ENCODE measurements around the gene PAK4. TPM values are rescaled to one million over a fixed set of nuclear protein-coding genes. Genes with fewer than 3 reads are reported as not detected.

Gene PAK4
- total and polyA plus RNA-seq, 2 donors from 2014 or later: 52.5 to 55.6 TPM

DNA sequence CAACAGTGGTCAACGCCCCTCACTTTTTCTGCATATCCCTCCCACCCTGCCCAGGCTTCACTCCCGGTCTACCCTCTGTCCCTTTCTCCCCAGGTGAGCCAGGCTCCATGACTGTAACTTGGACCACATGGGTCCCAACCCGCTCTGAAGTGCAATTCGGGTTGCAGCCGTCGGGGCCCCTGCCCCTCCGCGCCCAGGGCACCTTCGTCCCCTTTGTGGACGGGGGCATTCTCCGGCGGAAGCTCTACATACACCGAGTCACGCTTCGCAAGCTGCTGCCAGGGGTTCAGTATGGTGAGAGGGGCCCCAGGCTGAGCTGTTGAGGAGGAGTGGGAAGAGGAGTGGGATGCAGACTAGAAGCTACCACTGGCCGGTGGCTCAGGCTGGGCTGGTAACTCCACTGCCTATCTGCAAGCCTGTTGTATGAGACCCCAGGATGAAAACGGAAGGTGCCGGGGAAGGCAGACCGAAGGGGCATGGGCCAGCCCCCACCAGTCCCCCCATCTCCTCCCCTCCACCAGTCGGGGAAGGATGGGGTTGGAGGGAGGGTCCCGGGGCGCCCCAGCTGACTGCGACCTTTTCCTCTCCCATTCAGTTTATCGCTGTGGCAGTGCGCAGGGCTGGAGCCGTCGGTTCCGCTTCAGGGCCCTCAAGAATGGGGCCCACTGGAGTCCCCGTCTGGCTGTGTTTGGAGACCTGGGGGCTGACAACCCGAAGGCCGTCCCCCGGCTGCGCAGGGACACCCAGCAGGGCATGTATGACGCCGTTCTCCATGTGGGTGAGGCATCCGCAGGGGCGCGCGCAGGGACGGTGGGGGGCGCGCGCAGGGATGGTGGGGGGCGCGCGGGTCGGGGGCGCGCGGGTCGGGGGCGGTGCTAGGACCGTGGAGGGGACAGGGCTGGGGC, 27.0 kb upstream of the PAK4 start:
- DNase-seq (peak in 4 of 5 donors; percentile 61 to 70 (median 65)), FAIRE-seq (no peak)
- H3K9ac ChIP-seq (ENCODE audit: low read length in 3 of 3): no peak overlapping the region
- intact Hi-C loops (cut with DNase I): no loop called here
- H3K36me3 ChIP-seq (ENCODE audit: control insufficient read depth in 2 of 3, insufficient read depth in 3 of 3, low read length in 3 of 3): no peaks in the 10 kb centered on the region
- no peaks in the 10 kb centered on the region for H3K4me1 ChIP-seq (ENCODE audit: control insufficient read depth in 2 of 3, insufficient read depth in 2 of 3, low read depth in 1 of 3, low read length in 3 of 3)
- TF ChIP-seq, protein P1, sequence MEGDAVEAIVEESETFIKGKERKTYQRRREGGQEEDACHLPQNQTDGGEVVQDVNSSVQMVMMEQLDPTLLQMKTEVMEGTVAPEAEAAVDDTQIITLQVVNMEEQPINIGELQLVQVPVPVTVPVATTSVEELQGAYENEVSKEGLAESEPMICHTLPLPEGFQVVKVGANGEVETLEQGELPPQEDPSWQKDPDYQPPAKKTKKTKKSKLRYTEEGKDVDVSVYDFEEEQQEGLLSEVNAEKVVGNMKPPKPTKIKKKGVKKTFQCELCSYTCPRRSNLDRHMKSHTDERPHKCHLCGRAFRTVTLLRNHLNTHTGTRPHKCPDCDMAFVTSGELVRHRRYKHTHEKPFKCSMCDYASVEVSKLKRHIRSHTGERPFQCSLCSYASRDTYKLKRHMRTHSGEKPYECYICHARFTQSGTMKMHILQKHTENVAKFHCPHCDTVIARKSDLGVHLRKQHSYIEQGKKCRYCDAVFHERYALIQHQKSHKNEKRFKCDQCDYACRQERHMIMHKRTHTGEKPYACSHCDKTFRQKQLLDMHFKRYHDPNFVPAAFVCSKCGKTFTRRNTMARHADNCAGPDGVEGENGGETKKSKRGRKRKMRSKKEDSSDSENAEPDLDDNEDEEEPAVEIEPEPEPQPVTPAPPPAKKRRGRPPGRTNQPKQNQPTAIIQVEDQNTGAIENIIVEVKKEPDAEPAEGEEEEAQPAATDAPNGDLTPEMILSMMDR (IDR thresholded peaks at IDR 0.05; ENCODE audit: borderline replicate concordance, extremely low read depth, insufficient read depth): no peak
- H3K27ac ChIP-seq (ENCODE audit: low read depth in 2 of 2, low read length in 2 of 2): no peak overlapping the region
- no peaks in the 10 kb centered on the region for H3K27me3 ChIP-seq (ENCODE audit: control insufficient read depth, insufficient read depth, low read length)
- H3K9me3 ChIP-seq (ENCODE audit: control insufficient read depth in 2 of 3, insufficient read depth in 1 of 3, low read length in 3 of 3): no peaks in the 10 kb centered on the region
- no peak overlapping the region for H3K4me3 ChIP-seq (ENCODE audit: low read length in 3 of 3)

DNA sequence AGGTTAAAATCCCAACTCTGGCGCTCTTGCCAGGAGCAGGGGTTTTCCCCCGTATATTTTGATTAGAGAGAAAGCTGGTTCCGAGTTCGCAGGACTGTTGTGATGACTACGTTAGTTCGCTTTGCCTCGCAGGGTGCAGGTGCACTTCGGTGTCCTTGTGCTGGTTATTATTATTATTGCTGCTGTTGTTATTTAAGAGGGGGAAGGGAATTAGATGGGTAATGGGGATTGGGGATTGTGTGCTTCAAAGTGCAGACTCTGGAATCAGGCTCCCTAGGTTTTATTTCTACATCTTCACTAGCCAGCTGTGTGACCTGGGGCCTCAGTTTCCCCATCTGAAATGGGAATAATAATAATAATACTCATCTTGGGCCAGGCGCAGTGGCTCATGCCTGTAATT, 26.2 kb upstream of the PAK4 start:
- Histone ChIP-seq H3K4me1 (ENCODE audit: control insufficient read depth in 2 of 3, insufficient read depth in 2 of 3, low read depth in 1 of 3, low read length in 3 of 3) (no peaks in the 10 kb centered on the region), H3K9me3 (ENCODE audit: control insufficient read depth in 2 of 3, insufficient read depth in 1 of 3, low read length in 3 of 3) (no peaks in the 10 kb centered on the region), H3K27ac (ENCODE audit: low read depth in 2 of 2, low read length in 2 of 2) (no peak overlapping the region), H3K27me3 (ENCODE audit: control insufficient read depth, insufficient read depth, low read length) (no peaks in the 10 kb centered on the region), H3K36me3 (ENCODE audit: control insufficient read depth in 2 of 3, insufficient read depth in 3 of 3, low read length in 3 of 3) (no peaks in the 10 kb centered on the region), H3K9ac (ENCODE audit: low read length in 3 of 3) (no peak overlapping the region), H3K4me3 (ENCODE audit: low read length in 3 of 3) (no peak overlapping the region)
- intact Hi-C loops (cut with DNase I): no loop called here
- FAIRE-seq: no peak
- TF ChIP-seq, protein P1 (IDR thresholded peaks at IDR 0.05; ENCODE audit: borderline replicate concordance, extremely low read depth, insufficient read depth): no peak
- DNase-seq: no peak

DNA sequence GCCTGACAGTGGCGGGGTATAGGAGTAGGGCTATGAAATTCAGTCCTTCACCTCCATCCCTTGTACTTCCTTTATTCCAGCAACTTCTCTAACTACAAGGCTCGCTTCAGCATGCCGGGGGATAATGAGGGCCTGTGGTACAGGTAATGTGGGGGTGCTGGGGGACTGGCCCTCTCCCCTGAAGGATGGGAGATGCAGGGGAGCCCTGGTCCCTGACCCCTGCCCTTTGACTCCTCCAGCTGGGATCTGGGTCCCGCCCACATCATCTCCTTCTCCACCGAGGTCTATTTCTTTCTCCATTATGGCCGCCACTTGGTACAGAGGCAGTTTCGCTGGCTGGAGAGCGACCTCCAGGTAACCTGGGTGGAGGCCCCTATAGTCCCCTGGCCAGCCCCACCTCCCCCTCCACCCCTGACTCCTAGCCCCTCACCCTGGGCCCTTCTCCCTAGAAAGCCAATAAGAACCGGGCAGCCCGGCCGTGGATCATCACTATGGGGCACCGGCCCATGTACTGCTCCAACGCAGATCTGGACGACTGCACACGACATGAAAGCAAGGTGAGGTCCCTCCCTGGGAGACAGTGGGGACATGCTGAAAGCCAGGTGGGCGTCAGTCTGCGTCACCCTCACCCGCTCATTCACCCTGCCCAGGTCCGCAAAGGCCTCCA, 25.0 kb upstream of the PAK4 start:
- Histone ChIP-seq H3K27me3 (ENCODE audit: control insufficient read depth, insufficient read depth, low read length) (no peaks in the 10 kb centered on the region), H3K9ac (ENCODE audit: low read length in 3 of 3) (no peak overlapping the region), H3K9me3 (ENCODE audit: control insufficient read depth in 2 of 3, insufficient read depth in 1 of 3, low read length in 3 of 3) (no peaks in the 10 kb centered on the region), H3K27ac (ENCODE audit: low read depth in 2 of 2, low read length in 2 of 2) (no peak overlapping the region), H3K36me3 (ENCODE audit: control insufficient read depth in 2 of 3, insufficient read depth in 3 of 3, low read length in 3 of 3) (no peaks in the 10 kb centered on the region), H3K4me1 (ENCODE audit: control insufficient read depth in 2 of 3, insufficient read depth in 2 of 3, low read depth in 1 of 3, low read length in 3 of 3) (no peaks in the 10 kb centered on the region), H3K4me3 (ENCODE audit: low read length in 3 of 3) (no peak overlapping the region)
- intact Hi-C loops (cut with DNase I): no loop called here
- no peak for FAIRE-seq
- DNase-seq: no peak
- TF ChIP-seq, protein P1 (IDR thresholded peaks at IDR 0.05; ENCODE audit: borderline replicate concordance, extremely low read depth, insufficient read depth): no peak
